Nephron (organoid): ENCODE measurements around the gene EPHA2.
A peak's percentile ranks its signal among the peaks of the same experiment; 100 is the strongest.

ENCODE experiments used
- H3K27ac Mint-ChIP-seq, 3 experiments: 2 replicates each; pipeline ENCODE4 v1.8.0; 2020; ENCODE audit warnings: mixed read lengths in 3 of 3, mild to moderate bottlenecking in 2 of 3, moderate library complexity in 1 of 3
- H3K27me3 Mint-ChIP-seq: 2 replicates; pipeline ENCODE4 v1.8.0; 2021; ENCODE audit warnings: low read depth, mild to moderate bottlenecking, moderate library complexity, mixed read lengths
- H3K36me3 Mint-ChIP-seq: 2 replicates; pipeline ENCODE4 v1.8.0; 2020; ENCODE audit warnings: low read depth, mixed read lengths
- H3K4me1 Mint-ChIP-seq: 2 replicates; pipeline ENCODE4 v1.8.0; 2020; ENCODE audit warnings: mixed read lengths
- H3K4me3 Mint-ChIP-seq, 3 experiments: 2 replicates each; pipeline ENCODE4 v1.8.0; 2020; ENCODE audit warnings: mild to moderate bottlenecking in 3 of 3, mixed read lengths in 3 of 3, moderate library complexity in 2 of 3
- H3K9me3 Mint-ChIP-seq: 2 replicates; pipeline ENCODE4 v1.8.0; 2020; ENCODE audit warnings: mixed read lengths
- TF ChIP-seq, protein P1 (sequence below), 3 experiments: fragments of 200-600 bp; sonication (generic); IDR thresholded peaks; one replicate each; pipeline ENCODE4 v1.5.0; 2021; ENCODE audit warnings: antibody characterized with exemption in 3 of 3; ENCODE audit not compliant: unreplicated experiment in 3 of 3

The EPHA2 gene

DNA sequence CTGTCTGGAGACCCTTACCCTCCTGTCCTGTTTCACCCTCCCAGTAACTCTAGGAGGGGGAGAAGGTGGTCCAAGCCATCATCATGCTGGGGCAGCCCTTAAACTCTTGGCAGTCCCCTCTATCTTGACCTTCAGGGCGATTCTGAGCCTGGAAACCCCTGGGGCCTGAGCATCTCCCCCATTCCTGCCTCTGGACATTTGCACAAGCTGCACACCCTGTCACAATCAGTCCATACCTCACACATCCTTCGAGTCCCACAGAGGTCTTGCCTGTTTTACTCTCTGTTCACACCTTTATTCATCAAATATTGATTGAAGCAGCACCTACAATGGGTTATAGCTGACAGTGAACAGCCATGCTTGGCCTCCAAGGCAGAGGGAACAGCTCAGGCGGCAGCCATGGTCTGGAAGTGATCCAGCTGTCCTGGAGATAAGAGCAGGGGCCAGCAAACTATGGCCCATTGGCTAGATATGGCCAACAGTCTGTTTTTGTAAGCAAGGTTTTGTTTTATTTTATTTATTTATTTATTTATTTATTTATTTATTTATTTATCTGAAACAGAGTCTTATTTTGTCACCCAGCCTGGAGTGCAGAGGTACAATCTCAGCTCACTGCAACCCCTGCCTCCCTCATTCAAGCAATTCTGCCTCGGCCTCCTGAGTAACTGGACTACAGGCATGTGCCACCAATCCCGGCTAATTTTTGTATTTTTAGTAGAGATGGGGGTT lies 75.3 kb downstream of the EPHA2 start:
- H3K36me3 Mint-ChIP-seq: no peaks in the 10 kb centered on the region

DNA sequence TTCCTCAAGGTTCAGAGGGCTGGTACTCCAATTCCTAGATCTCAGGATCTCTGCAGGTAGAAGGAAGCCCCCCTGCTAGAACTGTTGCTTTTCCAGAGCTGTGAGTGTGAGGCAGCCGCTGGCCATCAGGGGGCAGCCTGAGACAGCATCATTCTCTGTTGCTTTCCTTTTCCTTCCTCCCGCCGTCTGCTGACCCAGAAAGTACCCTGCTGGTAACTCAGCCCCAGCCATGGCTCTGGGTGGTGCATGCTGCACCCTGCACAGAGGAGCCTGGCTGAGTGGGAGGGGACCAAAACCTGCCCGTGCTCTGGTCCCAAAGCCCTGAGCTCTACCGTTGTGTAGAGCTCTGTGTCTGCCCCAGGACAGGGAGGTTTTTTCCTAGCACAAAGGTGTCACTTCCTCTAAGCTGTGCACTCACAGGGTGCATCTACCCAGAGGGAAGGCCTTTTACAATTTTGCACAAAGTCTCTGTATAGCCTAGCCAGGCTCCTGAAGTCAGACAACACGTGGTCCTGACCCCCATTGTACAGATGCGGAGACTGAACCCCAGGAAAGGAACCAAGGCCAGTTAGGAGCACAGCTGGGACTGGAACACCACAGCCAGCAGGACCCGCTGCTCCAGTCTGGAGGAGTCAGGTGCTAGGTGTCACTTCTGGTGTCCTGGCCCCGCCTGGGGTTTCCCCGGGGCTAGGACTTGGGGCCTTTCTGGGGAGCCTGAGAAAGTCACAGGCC lies 76.8 kb downstream of the EPHA2 start:
- H3K4me1 Mint-ChIP-seq: peaks cover 24% of the 10 kb centered on the region
- H3K9me3 Mint-ChIP-seq: peaks cover 3% of the 10 kb centered on the region

More for the DNA sequence above, 75.3 kb downstream of the EPHA2 start:
- Mint-ChIP-seq H3K4me3 (no peak overlapping the region), H3K9me3 (no peaks in the 10 kb centered on the region), H3K27me3 (peaks cover 11% of the 10 kb centered on the region), H3K4me1 (peaks cover 18% of the 10 kb centered on the region), H3K27ac (no peak overlapping the region)
- TF ChIP-seq, protein P1, sequence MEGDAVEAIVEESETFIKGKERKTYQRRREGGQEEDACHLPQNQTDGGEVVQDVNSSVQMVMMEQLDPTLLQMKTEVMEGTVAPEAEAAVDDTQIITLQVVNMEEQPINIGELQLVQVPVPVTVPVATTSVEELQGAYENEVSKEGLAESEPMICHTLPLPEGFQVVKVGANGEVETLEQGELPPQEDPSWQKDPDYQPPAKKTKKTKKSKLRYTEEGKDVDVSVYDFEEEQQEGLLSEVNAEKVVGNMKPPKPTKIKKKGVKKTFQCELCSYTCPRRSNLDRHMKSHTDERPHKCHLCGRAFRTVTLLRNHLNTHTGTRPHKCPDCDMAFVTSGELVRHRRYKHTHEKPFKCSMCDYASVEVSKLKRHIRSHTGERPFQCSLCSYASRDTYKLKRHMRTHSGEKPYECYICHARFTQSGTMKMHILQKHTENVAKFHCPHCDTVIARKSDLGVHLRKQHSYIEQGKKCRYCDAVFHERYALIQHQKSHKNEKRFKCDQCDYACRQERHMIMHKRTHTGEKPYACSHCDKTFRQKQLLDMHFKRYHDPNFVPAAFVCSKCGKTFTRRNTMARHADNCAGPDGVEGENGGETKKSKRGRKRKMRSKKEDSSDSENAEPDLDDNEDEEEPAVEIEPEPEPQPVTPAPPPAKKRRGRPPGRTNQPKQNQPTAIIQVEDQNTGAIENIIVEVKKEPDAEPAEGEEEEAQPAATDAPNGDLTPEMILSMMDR (IDR thresholded peaks at IDR 0.05; ENCODE audit: unreplicated experiment in 3 of 3): no peak

DNA sequence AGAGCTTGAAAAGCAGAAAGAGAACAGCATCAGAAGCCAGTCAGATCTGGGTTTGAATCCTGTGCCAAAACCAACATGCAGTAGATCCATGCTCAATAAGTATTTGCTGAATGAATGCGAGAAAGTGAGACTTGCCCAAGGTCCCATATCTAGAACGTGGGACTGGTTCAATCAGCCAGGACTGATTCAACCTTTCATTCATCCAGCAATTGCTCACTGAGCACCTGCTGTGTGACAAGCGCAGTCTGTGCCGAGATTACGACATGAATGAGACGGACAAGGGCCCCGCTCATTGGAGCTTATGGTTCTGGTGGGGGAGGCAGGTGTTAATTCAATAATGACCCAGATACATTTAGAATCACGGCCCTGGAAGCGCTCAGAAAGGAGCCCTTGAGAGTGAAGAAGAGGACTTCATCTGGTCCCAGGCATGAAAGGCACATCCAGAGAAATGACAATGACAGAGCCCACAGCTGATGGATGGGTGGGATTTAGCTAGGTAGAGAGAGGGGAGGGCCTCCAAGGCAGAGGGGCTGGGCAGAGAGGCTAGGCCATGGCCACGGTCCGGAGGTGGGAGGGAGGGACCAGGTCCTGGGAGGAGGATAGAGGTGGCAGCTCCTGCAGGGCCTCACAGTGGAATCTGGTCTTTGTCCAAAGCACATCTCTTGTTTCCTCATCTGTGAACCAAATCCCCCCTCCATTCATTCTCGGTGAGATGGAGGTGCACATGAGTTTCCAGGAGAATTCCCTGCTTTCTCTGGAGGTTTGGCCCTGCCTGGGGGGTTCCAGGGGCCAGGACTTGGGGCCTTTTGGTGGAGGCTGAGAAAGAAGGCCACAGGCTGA lies 78.2 kb downstream of the EPHA2 start:
- peak overlapping the region in 2 of 3 experiments; percentile 18 to 27 for H3K27ac Mint-ChIP-seq
- H3K4me3 Mint-ChIP-seq: peak overlapping the region in 1 of 3 experiments; percentile 15
- H3K27me3 Mint-ChIP-seq: peaks cover 20% of the 10 kb centered on the region
- H3K36me3 Mint-ChIP-seq: no peaks in the 10 kb centered on the region
- H3K9me3 Mint-ChIP-seq: peaks cover 3% of the 10 kb centered on the region
- H3K4me1 Mint-ChIP-seq: peaks cover 29% of the 10 kb centered on the region
- TF ChIP-seq, protein P1 (IDR thresholded peaks at IDR 0.05; ENCODE audit: unreplicated experiment in 3 of 3): no peak

More for the DNA sequence above, 76.8 kb downstream of the EPHA2 start:
- H3K36me3 Mint-ChIP-seq: no peaks in the 10 kb centered on the region
- TF ChIP-seq, protein P1 (IDR thresholded peaks at IDR 0.05; ENCODE audit: unreplicated experiment in 3 of 3): peak; percentile 87 to 94 (median 88)
- peaks cover 18% of the 10 kb centered on the region for H3K27me3 Mint-ChIP-seq
- H3K4me3 Mint-ChIP-seq: no peak overlapping the region
- peak overlapping the region in 2 of 3 experiments; percentile 65 to 74 for H3K27ac Mint-ChIP-seq

DNA sequence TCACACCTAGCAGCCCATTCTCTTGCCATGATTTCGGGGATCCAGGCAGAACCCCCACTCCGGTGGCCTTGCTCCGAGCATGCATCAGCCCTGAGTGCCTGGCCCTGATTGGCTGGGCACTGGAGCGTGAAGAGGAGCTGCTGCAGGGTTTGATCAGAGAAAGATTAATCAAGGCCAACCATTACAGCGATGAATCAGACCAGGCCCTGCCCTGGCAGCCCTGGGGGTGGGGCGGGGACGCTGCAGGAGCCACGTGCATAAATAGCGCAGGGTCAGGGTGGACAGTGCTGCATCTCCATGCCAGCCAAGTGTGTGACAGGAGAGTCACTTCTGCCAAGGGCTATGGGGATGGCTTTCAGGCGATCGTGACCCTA lies 79.0 kb downstream of the EPHA2 start:
- H3K9me3 Mint-ChIP-seq: peaks cover 3% of the 10 kb centered on the region
- peak overlapping the region in 1 of 3 experiments; percentile 34 for H3K4me3 Mint-ChIP-seq
- H3K4me1 Mint-ChIP-seq: peaks cover 29% of the 10 kb centered on the region
- peak overlapping the region in 1 of 3 experiments; percentile 3 for H3K27ac Mint-ChIP-seq
- no peaks in the 10 kb centered on the region for H3K36me3 Mint-ChIP-seq
- TF ChIP-seq, protein P1 (IDR thresholded peaks at IDR 0.05; ENCODE audit: unreplicated experiment in 3 of 3): no peak
- H3K27me3 Mint-ChIP-seq: peaks cover 23% of the 10 kb centered on the region

DNA sequence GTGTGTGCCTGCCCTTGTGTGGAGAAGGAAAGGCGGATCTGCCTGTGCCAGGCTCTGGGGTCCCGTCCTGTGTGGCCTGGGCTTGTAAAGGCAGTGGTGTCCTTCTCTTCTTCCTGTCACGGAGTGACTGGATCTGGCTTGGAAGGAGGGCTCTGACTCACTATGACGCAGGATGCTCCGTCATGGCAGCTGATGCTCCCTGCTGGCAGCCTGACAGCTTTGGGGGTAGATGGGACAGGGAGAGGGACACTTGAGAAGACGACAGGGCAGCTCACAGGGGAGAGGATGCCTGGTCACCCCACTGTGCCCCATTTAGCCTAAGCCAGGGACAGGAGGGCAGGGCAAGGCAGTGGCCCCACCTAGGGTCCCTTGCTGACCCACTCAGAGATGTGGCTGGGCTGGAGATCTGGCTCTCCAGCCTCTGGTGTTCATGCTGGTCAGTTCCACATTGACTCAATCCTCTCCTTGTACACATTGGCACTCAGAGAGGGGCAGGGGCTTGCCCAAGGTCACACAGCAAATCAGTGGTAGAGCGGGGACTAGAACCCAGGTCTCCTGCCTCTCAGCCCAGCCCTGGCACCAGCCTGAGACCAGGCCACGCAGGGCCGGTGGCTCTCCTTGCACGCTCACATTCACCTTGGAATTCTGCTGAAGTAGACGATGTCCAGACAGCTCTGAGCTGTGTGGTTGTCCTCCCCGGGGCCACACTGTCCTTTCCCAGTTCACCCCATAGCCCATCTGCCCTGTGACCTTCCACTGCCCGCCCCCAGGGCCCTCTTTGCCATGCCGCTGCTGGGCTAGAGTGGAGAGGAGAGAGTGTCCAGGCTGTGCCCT lies 79.6 kb downstream of the EPHA2 start:
- Mint-ChIP-seq H3K4me1 (peaks cover 29% of the 10 kb centered on the region), H3K27ac (no peak overlapping the region), H3K9me3 (peaks cover 3% of the 10 kb centered on the region), H3K36me3 (no peaks in the 10 kb centered on the region), H3K27me3 (peaks cover 25% of the 10 kb centered on the region), H3K4me3 (peak overlapping the region in 1 of 3 experiments; percentile 34)
- TF ChIP-seq, protein P1 (IDR thresholded peaks at IDR 0.05; ENCODE audit: unreplicated experiment in 3 of 3): no peak
